Measurements from ENCODE around the gene CGB8.
"Not testable (repeated sequence)": the region's sequence is repeated elsewhere in the genome, so short reads cannot be mapped to it uniquely, and the experiment has no call there.

DNA sequence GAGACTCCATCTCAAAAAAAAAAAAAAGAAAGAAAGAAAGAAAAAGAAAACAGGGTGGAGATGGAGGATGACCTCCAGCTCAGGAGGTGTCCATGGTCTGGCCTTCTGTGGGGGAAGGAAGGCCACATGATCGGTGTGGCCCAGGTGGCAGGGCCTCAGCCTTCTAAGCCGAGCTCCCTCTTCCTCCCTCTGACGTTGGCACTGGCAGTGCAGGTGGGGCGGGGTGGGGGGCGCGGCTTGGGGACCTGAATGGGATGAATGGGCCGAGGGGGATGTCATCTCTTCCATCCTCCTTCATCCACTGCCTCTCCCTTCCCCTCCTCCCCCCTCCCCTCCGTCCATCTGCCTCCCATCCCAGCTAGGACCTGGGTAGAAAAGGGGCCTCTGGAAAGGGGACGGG lies 9.2 kb downstream of the CGB8 start:
- TF ChIP-seq CTCF (conservative IDR thresholded peaks at IDR 0.05; ENCODE audit: low read depth in 2 of 2); STAT1 (IDR thresholded peaks at IDR 0.05; ENCODE audit: unreplicated experiment): not testable (repeated sequence)
